Colonic mucosa (tissue), 4 donors: Measurements from ENCODE around the gene KCNE2. TPM values are rescaled to one million over a fixed set of nuclear protein-coding genes. Genes with fewer than 3 reads are reported as not detected.

Source experiments
- DNase-seq: peaks from one replicate; pipeline ENCODE4 v3.0.0-alpha.2; 2020
- H3K27ac ChIP-seq: fragments of 200-600 bp; one replicate; pipeline ENCODE4 v1.8.0; 2021
- H3K27me3 ChIP-seq: fragments of 200-600 bp; one replicate; pipeline ENCODE4 v1.8.0; 2021
- H3K36me3 ChIP-seq: fragments of 200-600 bp; one replicate; pipeline ENCODE4 v1.8.0; 2021
- H3K4me1 ChIP-seq: fragments of 200-600 bp; one replicate; pipeline ENCODE4 v1.8.0; 2021; ENCODE audit warnings: mild to moderate bottlenecking
- H3K4me3 ChIP-seq: fragments of 200-600 bp; one replicate; pipeline ENCODE4 v1.8.0; 2021
- H3K9ac ChIP-seq, 2 donors: one replicate each; pipeline ENCODE4 v1.7.0; 2013; ENCODE audit warnings: control low read depth in 2 of 2, low read depth in 2 of 2, low read length in 2 of 2
- H3K9me3 ChIP-seq: fragments of 200-600 bp; one replicate; pipeline ENCODE4 v1.8.0; 2021
- CTCF ChIP-seq: fragments of 200-600 bp; IDR thresholded peaks from one replicate; pipeline ENCODE4 v1.8.0; 2022; ENCODE audit warnings: antibody characterized with exemption, mild to moderate bottlenecking
- intact Hi-C: fragments of 100-400 bp; cut with DNase I; formaldehyde crosslinking; loops from one replicate; pipeline ENCODE4 v1.14.1; 2022
- total RNA-seq, 2 donors: library from RNA; stranded (reverse); fragmentation: NEBNext Ultra II Directional in 1 of 2; extraction: Animal tissue kit (Norgen Biotek cat#: 25700) in 1 of 2; gene quantifications; one replicate each; pipeline ENCODE4 v1.2.1, GENCODE V29; 2021
- donor health status: healthy.
- donor health status: DM: no; HTN: no; CAD: no.
- donor health status: DM: no; HTN: no; CAD: no.

KCNE2 gene
- total RNA-seq, 2 donors from 2014 or later: 0.24 to 1.1 TPM

GRCh38 chr21:34338226-34338625 is 25.6 kb upstream of the KCNE2 start:
- no peak for TF ChIP-seq CTCF
- DNase-seq: no peak
- intact Hi-C loops: no loop called here
- no peak overlapping the region for H3K9ac ChIP-seq
- no peaks in the 10 kb centered on the region for H3K4me1 ChIP-seq
- H3K27me3 ChIP-seq: no peaks in the 10 kb centered on the region
- no peak overlapping the region for H3K4me3 ChIP-seq
- H3K27ac ChIP-seq: no peak overlapping the region
- H3K9me3 ChIP-seq: no peaks in the 10 kb centered on the region
- H3K36me3 ChIP-seq: no peaks in the 10 kb centered on the region

GRCh38 chr21:34340061-34340460 is 23.7 kb upstream of the KCNE2 start:
- no peak for DNase-seq
- Histone ChIP-seq H3K4me1 (no peaks in the 10 kb centered on the region), H3K36me3 (no peaks in the 10 kb centered on the region), H3K9ac (no peak overlapping the region), H3K27me3 (no peaks in the 10 kb centered on the region), H3K4me3 (no peak overlapping the region), H3K9me3 (no peaks in the 10 kb centered on the region), H3K27ac (no peak overlapping the region)
- intact Hi-C loops: no loop called here
- no peak for TF ChIP-seq CTCF

GRCh38 chr21:34342476-34342875 is 21.3 kb upstream of the KCNE2 start:
- intact Hi-C loops: no loop called here
- no peak for TF ChIP-seq CTCF
- H3K4me3 ChIP-seq: no peak overlapping the region
- no peak for DNase-seq
- H3K27ac ChIP-seq: no peak overlapping the region
- H3K9ac ChIP-seq: no peak overlapping the region
- H3K27me3 ChIP-seq: no peaks in the 10 kb centered on the region
- H3K4me1 ChIP-seq: no peaks in the 10 kb centered on the region
- H3K36me3 ChIP-seq: no peaks in the 10 kb centered on the region
- no peaks in the 10 kb centered on the region for H3K9me3 ChIP-seq

- no peaks in the 10 kb centered on the region for H3K9me3 ChIP-seq
- no peak overlapping the region for H3K9ac ChIP-seq
- H3K27ac ChIP-seq: no peak overlapping the region
- intact Hi-C loops: no loop called here
- no peaks in the 10 kb centered on the region for H3K27me3 ChIP-seq
- DNase-seq: no peak
- no peak overlapping the region for H3K4me3 ChIP-seq
- no peaks in the 10 kb centered on the region for H3K4me1 ChIP-seq
- no peaks in the 10 kb centered on the region for H3K36me3 ChIP-seq
- no peak for TF ChIP-seq CTCF
These were observed 20.5 kb upstream of the KCNE2 start for GRCh38 chr21:34343347-34343746.

GRCh38 chr21:34343838-34344381 is 19.9 kb upstream of the KCNE2 start:
- Histone ChIP-seq H3K9me3 (no peaks in the 10 kb centered on the region), H3K4me1 (no peaks in the 10 kb centered on the region), H3K4me3 (no peak overlapping the region), H3K27ac (no peak overlapping the region), H3K27me3 (no peaks in the 10 kb centered on the region), H3K36me3 (no peaks in the 10 kb centered on the region), H3K9ac (no peak overlapping the region)
- no peak for DNase-seq
- intact Hi-C loops: no loop called here
- TF ChIP-seq CTCF: no peak
